NCI-H2171 treated with DMSO at 0.1 percent for 48 hours (cell line): ENCODE results near the gene ID4.
"Not testable (repeated sequence)": the region's sequence is repeated elsewhere in the genome, so short reads cannot be mapped to it uniquely, and the experiment has no call there.

Experiments
- DNase-seq: peaks from one replicate; lab custom pipeline; 2025; lab: John Stamatoyannopoulos, UW

The ID4 gene

DNA sequence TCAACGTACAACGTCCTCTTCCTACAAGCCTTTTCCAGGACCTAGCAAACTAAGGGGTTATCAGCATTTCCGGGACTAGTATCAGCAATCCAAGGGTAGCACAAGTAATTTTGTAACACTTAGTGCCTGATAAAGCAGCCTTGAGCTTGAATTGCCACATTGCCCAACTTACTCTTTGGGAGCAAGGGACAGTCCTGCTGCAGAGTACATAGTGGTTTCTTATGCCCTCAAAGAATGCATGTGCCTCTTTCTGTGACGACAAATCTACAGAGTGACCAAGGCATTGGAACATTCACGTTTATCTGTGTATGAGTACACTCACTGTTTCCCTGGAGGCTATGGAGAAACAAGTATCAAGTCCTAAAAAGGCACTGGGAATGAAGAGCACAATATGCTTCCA is 3.2 kb upstream of the ID4 start:
- no peak for DNase-seq

- no peak for DNase-seq
Measured at GRCh38 chr6:19834858-19835257, 2.3 kb upstream of the ID4 start.

- DNase-seq: no peak
Measured at GRCh38 chr6:19835605-19836004, 1.6 kb upstream of the ID4 start.

DNA sequence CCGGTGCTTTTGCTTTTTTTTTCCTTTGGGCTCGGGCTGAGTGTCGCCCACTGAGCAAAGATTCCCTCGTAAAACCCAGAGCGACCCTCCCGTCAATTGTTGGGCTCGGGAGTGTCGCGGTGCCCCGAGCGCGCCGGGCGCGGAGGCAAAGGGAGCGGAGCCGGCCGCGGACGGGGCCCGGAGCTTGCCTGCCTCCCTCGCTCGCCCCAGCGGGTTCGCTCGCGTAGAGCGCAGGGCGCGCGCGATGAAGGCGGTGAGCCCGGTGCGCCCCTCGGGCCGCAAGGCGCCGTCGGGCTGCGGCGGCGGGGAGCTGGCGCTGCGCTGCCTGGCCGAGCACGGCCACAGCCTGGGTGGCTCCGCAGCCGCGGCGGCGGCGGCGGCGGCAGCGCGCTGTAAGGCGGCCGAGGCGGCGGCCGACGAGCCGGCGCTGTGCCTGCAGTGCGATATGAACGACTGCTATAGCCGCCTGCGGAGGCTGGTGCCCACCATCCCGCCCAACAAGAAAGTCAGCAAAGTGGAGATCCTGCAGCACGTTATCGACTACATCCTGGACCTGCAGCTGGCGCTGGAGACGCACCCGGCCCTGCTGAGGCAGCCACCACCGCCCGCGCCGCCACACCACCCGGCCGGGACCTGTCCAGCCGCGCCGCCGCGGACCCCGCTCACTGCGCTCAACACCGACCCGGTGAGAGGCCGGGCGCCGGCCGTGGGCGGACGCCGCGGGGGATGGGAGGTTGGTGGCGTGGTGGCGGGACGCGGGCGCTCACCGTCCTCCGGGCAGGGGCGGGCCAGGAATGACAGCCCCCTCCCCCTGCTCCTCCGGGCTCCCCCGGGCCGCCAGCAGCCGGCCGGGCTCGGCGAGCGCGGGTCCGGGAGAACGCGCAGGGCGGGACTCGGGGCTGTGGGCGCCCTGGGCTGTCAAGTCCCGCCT is 606 bp downstream of the ID4 start:
- no peak for DNase-seq

DNA sequence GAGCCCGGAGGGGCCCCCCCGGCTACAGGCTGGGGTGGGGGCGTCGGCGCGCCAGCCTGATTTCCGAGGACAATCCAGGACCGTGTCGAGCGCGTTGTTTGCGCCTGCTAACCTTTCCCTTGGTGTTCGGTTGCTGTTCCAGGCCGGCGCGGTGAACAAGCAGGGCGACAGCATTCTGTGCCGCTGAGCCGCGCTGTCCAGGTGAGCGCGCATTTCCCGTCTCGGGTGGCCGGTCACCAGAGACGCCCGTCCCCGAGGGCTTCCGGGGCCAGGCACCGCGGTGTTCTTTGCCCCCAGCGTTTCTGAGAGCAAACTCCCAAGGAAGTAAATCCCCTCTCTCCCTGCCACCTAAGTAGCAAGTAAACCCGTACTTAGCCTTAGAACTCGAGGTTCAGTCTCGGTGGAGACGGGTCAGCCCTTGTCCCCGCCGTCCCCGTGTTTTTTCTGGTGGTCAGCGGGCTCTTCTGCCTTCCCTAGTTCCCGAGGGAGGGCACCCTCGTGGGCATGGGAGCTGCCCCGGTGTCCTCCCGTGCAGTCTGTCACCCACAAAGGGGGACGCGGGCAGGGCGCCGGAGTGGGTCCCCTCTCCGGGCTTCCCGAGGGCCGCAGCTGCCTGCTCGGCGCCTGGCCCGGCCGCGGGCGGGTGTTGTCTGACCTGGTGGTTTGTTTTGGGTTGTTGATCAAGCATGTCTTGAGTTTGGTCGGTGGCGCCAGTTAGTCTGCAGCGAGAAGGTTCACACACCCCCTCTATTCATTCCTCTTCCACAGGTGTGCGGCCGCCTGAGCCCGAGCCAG is 1.5 kb downstream of the ID4 start:
- DNase-seq: peak; percentile 88

DNA sequence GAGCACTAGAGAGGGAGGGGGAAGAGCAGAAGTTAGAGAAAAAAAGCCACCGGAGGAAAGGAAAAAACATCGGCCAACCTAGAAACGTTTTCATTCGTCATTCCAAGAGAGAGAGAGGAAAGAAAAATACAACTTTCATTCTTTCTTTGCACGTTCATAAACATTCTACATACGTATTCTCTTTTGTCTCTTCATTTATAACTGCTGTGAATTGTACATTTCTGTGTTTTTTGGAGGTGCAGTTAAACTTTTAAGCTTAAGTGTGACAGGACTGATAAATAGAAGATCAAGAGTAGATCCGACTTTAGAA is 2.0 kb downstream of the ID4 start:
- DNase-seq: no peak

DNA sequence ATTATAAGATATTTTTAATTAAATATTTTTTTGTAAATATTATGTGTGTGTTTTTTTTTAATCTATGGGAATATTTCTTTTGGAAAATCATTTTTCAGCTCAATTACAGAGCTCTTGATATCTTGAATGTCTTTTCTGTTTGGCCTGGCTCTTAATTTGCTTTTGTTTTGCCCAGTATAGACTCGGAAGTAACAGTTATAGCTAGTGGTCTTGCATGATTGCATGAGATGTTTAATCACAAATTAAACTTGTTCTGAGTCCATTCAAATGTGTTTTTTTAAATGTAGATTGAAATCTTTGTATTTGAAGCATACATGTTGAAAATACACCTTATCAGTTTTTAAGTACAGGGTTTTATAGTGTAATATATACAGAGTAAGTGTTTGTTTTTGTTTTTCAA is 2.6 kb downstream of the ID4 start:
- DNase-seq: peak; percentile 27

GRCh38 chr6:19841181-19841580 is 4.0 kb downstream of the ID4 start:
- peak; percentile 39 for DNase-seq

DNA sequence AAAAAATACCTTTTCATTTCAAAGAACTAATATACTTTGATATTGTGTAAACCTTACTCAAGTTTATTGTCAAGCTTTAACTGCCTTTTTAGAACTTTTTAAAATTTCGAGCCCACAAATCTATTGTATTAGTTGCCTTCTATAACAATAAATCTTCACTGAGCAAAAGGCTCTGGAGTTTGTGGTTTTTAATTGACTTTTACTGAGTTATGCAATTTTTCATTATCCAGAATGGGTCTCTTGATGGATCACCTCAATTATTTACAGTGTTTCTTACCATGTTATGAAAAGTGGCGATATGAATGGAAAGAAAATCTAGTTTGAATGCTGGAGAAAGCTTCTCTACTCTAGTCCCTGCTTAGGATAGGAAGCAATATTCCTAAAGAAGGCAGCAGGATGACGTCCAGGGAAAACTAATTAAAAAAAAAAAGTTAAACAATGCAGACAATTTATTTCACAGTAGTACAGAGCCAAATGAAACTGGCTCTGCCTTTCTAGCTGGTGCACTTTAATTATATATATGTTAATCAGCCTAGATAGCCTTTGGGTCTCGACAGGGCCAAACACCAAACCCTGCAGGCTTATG is 5.0 kb downstream of the ID4 start:
- no peak for DNase-seq

- no peak for DNase-seq
Measured at GRCh38 chr6:19844689-19845088, 7.5 kb downstream of the ID4 start.

- DNase-seq: no peak
Measured at GRCh38 chr6:19845266-19846041, 8.3 kb downstream of the ID4 start.

DNA sequence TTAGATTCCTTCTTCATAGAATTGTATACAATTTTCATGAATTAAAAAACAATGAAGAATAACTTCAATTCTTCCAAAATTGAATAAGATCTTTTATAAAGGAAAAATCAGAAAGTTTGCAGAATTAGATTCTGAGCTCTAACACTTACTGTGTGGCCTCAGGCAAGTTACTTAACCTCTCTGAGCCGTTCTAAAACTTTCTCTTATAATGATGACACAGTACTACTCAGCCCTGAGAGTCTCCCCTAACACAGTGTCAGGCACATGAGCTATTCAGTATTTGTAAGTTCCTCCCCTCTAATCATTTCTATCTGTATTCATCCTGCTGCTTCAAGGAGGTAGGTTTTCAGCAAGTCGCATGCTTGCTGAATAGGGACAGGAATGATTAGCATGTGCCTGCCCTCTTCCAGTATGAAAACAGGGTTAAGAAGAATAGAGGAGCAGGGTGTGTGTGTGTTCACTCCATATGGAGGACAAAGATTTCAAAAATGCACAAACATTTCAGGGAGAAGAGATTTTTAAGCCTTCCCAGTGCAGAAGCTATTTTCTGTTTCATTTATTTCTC is 11.4 kb downstream of the ID4 start:
- no peak for DNase-seq

GRCh38 chr6:19849196-19849595 is 12.0 kb downstream of the ID4 start:
- no peak for DNase-seq

DNA sequence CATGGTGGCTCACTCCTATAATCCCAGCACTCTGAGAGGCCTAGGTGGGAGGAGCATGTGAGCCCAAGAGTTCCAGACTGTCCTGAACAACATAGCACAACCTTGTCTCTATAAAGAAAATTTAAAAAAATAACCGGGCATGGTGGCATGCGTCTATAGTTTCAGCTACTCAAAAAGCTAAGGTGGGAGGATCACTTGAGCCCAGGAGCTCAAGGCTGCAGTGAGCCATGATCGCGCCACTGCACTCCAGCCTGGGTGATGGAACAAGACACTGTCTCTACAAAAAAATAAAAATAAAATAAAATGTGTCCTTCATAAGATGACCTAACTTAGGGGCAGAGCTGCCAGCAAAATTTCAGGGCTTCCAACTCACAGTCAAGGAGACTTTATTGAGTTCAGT is 12.6 kb downstream of the ID4 start:
- DNase-seq: no peak

GRCh38 chr6:19851241-19852089 is 14.3 kb downstream of the ID4 start:
- peak; percentile 94 for DNase-seq

DNA sequence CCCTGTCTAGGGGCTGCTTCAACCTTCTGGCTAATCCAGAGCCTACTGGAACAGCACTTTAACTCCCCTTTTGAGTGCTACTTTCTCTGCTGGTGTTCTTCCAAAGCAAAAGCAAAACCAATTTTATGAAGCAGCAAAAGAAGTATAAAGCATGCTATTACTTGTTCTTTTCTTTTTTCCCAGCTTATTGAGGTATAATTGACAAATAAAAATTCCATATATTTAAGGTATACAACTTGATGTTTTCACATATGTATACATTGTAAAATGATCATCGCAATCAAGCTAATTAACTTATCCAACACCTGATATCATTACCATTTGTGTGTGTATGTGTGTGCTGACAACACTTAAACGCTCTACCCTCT is 14.9 kb downstream of the ID4 start:
- DNase-seq: no peak

DNA sequence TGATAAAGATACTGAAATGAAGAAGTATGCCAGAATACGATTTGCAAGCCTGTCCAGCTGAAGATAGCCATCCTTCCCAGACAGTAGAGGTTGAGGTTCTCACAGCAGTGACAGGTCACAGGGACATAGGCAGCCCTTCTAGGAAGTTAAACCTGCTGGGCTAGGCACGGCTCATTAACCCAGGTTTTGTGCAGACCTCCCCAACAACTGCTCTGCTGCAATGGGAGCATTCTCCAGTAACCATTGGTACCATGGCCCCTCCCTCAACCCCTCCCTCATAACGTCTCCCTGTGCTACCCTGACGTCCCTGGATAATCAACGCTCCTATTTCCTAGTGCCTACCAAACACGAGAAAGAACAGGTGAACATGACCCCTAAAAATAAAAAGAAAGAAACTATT is 15.8 kb downstream of the ID4 start:
- no peak for DNase-seq

GRCh38 chr6:19854421-19855015 is 17.3 kb downstream of the ID4 start:
- DNase-seq: not testable (repeated sequence)

DNA sequence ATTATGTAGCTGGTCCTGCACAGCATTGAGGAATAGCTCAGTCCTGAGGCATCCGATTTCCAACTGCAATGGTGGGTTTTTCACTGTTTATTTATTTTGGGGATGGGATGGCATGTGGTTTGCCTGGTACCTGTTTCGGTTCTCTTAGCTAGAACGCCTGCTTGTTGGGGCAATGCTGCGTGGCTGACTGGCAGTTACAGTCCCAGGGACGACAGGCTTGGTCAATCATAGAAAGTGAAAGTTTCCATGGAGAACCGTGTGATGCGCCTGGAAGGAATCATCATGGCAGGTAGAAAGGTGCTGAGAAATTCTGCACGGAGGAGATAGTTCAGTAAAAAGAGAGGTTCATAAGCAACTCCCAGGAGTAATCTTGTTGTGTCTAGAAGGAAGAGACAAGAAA is 18.4 kb downstream of the ID4 start:
- DNase-seq: no peak

DNA sequence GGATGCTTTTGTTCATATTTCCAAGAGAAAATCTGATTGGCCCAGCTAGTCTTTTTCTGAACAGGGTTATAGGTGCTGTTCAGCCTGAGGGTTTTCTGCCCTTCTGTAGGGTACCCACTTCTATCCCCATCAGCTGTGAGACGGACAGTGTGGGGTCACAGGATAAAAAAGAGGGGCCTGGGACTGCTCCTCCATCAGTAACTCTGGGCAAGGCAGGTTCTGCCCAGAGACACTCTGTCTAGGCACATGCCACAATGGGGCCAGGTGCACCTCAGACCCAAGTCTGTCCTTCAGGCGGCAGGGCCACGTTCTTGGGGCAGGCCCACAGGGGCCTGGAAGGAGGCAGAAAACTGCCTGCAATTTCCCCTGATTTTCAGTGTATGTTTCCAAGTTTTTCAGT is 20.0 kb downstream of the ID4 start:
- no peak for DNase-seq

DNA sequence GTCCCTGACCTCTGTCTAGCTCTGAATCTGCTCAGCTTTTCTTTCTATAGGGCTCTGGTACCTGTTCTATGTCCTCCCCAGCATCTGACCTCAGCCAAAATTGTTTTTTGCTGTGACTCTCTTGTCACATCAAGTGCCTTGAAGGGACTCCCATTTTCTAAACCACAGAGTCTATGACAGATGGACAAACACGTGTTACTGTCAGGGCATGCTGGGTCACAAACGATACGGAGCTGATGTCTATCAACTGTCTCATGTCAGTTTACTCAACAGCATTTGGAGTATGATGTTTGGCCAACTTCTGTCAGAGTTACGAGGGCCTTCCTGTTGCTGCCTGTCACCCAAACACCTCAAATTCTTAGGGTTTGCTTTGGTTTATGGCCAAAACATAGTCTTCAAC is 20.5 kb downstream of the ID4 start:
- DNase-seq: peak; percentile 68
